Activated CD8-positive, alpha-beta memory T cell treated with anti-CD3 and anti-CD28 coated beads, Interleukin-2, amount 50 U/mL, for 24 hours (primary cell): Measurements from ENCODE around the gene SEMA5A.

ENCODE experiments used
- DNase-seq: peaks from one replicate; pipeline ENCODE4 v3.0.0-alpha.2; 2020; ENCODE audit errors: extremely low read depth

SEMA5A gene

GRCh38 chr5:9331372-9331771 lies 214.5 kb downstream of the SEMA5A start:
- DNase-seq, result no peak

DNA sequence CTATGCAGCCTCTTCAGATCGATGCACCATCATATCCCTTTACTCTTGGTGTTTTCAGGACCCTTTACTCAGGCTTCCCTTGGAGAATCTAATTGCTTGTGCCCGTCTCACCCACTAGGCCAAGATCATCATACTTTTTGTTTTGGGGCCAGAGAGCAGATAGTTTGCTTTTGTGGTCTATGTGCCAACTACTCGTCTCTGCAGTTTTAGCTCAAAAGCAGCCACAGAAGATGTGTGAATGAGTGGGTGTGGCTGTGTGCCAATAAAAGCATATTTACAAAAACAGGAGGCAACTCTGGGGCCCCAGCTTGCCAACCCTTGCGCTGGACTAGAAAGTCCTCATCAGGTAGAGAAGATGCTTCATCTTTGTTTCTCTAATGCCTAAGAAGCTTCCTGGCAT lies 216.8 kb downstream of the SEMA5A start:
- no peak for DNase-seq

DNA sequence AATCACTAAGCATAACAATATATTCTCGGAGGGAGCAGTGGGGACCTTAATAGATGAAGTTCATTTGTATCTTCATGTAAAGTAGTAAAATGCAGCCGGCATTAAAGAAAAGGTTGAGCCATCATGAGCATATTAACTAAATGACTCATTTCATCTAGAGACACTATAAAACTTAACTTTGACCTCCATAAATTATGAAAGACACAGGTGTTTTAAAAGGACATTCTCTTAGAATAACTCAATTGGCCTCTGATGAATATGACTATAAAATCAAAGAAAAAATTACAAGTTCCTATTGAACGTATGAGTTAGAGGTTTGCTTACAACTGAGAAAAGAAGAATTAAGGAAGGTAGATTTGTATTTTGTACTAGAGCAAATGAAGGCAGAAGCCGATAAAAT lies 220.3 kb downstream of the SEMA5A start:
- no peak for DNase-seq

DNA sequence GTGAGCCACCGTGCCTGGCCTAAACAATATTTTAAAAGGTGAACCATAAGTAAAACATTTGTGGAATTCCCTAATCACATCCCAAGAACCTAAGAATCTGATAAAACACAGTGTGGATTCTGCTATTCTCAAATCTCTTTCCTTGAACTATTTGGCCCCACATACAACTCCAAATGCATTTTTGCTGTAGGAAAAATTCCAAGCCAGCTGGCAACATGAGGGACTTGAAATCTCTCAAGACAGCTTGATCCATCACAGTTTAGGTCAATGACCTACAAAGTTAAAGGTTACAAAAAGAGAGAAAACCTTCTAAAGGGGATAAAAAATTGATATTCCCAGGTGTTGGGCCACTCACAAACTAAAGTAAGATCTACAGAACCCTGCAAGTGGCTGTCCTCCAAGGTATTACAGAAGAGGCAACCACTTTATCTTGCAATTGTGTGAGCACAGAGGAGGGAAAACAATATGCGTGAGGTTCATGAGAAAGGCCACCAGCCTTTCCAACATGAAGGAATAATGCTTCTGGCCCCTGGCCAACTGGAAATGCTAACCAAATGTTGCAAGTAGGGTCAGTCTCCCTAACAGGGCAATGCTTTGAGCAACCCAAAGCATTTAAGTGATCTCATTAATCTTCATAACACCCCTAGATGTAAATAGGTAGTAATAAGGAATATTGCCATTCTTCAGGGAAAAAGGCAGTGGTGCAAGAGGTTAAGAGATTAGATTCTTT lies 221.4 kb downstream of the SEMA5A start:
- no peak for DNase-seq

- no peak for DNase-seq
These were observed 225.2 kb downstream of the SEMA5A start for GRCh38 chr5:9320652-9321051.

- DNase-seq, result no peak
These were observed 227.8 kb downstream of the SEMA5A start for GRCh38 chr5:9318031-9318430.

- DNase-seq, result no peak
These were observed 229.1 kb downstream of the SEMA5A start for GRCh38 chr5:9316733-9317132.

- DNase-seq, result no peak
These were observed 229.8 kb downstream of the SEMA5A start for GRCh38 chr5:9316041-9316440.

- no peak for DNase-seq
These were observed 231.3 kb downstream of the SEMA5A start for GRCh38 chr5:9314558-9314957.

DNA sequence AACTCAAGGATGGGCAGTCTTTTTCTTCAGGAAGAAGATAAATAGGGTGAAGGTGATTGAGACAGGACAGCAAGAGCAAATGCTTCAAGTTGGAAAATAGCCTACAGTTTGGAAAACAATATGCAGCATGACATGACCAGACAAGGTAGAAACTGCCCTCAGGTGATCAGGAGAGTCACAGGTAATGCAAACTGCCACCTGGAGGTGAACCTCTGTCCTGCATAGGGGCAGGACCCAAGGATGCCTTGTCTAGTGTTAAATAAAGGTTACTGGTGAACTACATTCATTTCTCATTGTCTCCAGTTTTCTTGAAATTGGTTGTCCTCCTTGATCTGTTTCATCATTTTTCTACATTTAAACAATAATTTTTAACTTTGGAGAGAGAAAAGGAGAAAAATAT lies 232.1 kb downstream of the SEMA5A start:
- DNase-seq, result no peak

DNA sequence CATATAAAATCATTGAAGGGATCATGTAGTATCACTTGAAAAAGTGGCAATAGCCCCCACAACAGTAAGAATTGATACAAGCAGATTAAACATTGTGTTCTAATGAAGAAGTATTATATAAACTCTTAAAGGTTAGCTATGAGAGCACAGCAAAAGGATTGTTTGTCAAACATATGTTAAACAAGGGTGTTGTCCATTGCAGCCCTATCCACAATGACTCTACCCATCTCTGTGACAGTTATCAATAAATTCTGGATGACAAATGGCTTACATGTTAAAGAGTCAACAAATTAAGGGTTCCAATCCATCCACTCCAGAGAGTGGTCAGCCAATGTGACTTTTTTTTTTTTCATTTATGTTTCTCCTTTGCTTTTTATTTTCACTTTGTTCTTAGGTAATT lies 238.7 kb downstream of the SEMA5A start:
- DNase-seq, result no peak

DNA sequence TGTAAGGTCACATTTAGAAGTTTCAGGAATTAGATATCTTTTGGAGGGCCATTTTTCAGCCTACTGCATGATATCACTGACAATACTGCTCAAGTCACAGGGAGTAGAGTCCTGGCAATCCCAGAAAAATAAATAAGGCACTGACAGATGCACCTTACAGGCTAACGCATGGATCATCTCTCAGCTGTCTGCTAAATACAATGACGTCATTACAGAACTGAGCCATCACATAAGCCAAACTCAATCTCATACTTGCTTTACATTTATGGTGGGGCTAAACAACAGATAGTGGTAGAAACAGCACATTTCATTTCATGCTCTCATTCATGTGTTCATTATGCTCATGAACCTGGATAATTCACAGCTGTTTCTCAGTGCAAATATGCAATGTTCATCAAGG lies 243.7 kb downstream of the SEMA5A start:
- DNase-seq, result no peak

GRCh38 chr5:9301200-9301599 lies 244.7 kb downstream of the SEMA5A start:
- DNase-seq, result no peak

- DNase-seq, result no peak
These were observed 248.7 kb downstream of the SEMA5A start for GRCh38 chr5:9297134-9297533.

DNA sequence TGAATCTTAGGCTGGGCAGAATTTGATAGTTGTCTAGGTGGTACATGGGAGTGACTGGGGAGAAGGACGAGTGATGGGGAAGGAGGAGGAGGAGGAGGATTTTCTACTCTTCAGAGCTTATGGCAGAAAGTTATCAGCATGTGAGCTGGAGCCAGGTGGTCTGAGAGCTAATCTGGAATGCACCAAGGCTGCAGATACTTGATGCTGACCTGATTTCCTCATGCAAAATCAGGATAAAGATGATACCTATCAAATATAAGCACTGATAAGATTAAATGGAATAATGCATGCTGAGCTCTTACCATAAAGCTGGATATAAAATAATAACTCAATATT lies 250.4 kb downstream of the SEMA5A start:
- DNase-seq, result no peak

GRCh38 chr5:9294793-9295465 lies 250.9 kb downstream of the SEMA5A start:
- no peak for DNase-seq

DNA sequence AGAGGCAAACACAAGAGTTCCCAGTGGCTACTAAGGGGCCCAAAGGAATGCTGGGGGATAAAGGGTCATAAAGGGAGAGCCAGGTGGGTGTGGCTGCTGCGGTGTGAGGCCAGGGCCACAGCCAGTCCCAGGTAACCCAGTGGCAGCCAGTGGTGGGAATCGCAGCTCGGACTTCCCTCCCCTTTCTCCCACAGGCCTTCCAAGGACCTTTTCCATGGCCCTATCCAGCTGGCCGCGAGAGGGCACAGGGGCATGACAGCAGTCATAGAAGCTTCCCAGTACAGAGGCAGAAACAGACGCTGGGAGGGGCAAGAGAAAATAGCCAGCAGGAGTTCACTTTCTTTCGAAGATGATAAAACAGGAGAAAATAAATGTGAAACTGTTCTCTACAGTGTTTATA lies 257.6 kb downstream of the SEMA5A start:
- no peak for DNase-seq

DNA sequence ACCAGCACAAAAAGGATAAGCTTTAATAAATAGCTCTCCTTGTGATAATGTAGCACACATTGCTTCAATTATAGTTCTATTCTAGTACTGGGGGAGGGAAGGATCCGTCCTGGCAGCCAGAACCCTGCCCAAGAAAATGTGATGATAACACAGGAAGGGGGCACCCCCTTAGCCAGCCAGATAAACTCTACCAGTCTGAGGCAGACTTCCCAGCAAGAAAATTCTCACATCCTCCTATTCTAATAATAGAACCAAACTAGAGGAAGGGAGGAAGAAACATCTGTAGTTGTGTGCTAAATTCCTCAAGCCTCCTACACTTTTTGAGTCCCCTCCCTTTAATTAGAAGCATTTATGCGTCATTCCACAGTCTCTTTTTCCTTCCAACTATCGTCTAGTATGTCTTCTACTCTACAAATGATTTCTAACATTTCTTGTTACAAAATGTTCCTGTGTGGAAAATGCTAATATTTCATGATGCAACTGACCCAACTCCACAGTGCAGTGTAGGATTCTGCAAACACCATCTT lies 261.0 kb downstream of the SEMA5A start:
- DNase-seq, result no peak

- no peak for DNase-seq
These were observed 261.6 kb downstream of the SEMA5A start for GRCh38 chr5:9284272-9284671.

DNA sequence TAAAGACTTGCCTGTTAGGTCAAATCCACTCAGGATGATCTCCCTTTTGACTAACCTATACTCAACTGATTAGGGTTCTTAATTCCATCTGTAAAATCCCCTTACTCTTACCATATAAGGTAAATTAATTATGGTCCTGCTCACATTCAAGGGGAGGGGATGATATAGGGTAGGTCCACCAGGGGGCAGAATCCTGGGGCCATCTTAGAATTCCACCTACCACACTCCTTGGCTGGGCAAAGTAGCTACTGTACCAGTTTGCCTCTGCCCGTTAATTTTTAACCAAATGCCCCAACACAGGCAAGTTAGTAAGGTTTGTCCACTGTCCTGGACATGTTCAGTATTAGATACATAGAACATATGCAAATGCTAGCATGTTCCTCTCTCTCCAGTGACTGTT lies 262.4 kb downstream of the SEMA5A start:
- DNase-seq, result no peak

GRCh38 chr5:9283021-9283420 lies 262.9 kb downstream of the SEMA5A start:
- DNase-seq, result no peak

DNA sequence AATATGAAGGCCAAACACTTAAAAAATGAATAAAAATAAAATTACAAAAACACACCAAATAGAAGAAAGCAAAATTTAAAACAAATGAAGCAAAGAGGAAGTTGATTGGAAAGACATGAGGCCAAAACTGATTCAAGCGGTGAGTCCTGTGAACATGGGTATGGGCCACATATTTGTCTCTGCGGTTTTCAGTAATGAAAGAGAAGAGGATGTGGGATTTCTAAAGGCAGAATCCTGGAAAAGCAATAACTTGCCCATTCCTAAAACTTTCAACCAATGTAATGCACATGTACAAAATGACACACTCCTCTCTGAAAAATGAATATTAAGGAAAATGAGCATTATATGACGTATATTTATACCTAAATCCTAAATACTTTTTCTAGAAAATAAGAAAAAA lies 263.7 kb downstream of the SEMA5A start:
- DNase-seq, result no peak

GRCh38 chr5:9279774-9280173 lies 266.1 kb downstream of the SEMA5A start:
- DNase-seq, result no peak
